Measurements from ENCODE around the gene SUCLG2. TPM values are rescaled to one million over a fixed set of nuclear protein-coding genes. Genes with fewer than 3 reads are reported as not detected.

SUCLG2 gene
- total RNA-seq, 1 experiment from 2014 or later, result 38.5 TPM

- Histone ChIP-seq H2BK120ac (ENCODE audit: low read depth, low read length, poor library complexity, severe bottlenecking) (no peak overlapping the region), H3K9me3 (ENCODE audit: control insufficient read depth, low read depth, low read length) (no peaks in the 10 kb centered on the region), H2AFZ (ENCODE audit: low read length) (no peak overlapping the region), H3K27me3 (ENCODE audit: insufficient read depth, low read length) (no peaks in the 10 kb centered on the region), H3K4me2 (ENCODE audit: insufficient read depth, insufficient read length, low read length) (no peak overlapping the region), H2BK15ac (ENCODE audit: low read depth, low read length) (no peak overlapping the region), H3K14ac (ENCODE audit: insufficient read depth, low read length) (no peak overlapping the region), H3K27ac (ENCODE audit: insufficient read length, low read depth, low read length) (no peak overlapping the region), H3K4me1 (ENCODE audit: insufficient read depth, low read length) (no peaks in the 10 kb centered on the region), H2BK12ac (ENCODE audit: insufficient read length, low read depth, low read length) (no peak overlapping the region), H3K56ac (ENCODE audit: insufficient read length, low read depth, low read length) (no peak overlapping the region), H2AK5ac (ENCODE audit: insufficient read length, low read length) (no peak overlapping the region), H3K79me1 (ENCODE audit: insufficient read depth, low read depth, low read length, poor library complexity, severe bottlenecking) (no peaks in the 10 kb centered on the region), H3K79me2 (ENCODE audit: insufficient read depth, low read length) (no peaks in the 10 kb centered on the region), H2BK20ac (ENCODE audit: low read depth, low read length, poor library complexity, severe bottlenecking) (no peak overlapping the region), H3K4ac (ENCODE audit: low read depth, low read length) (no peak overlapping the region), H4K5ac (ENCODE audit: insufficient read length, low read depth, low read length) (no peak overlapping the region), H4K8ac (replicated peaks; ENCODE audit: insufficient read length, low read depth, low read length) (no peak overlapping the region), H4K91ac (ENCODE audit: insufficient read length, low read depth, low read length) (no peak overlapping the region), H2BK5ac (ENCODE audit: insufficient read length, low read length) (no peak overlapping the region), H4K20me1 (ENCODE audit: control insufficient read depth, insufficient read depth, insufficient read length) (no peaks in the 10 kb centered on the region), H3K23ac (ENCODE audit: insufficient read length, low read depth, low read length) (no peak overlapping the region), H3K18ac (ENCODE audit: insufficient read length, low read depth, low read length) (no peak overlapping the region), H3K23me2 (ENCODE audit: insufficient read length, low read depth, low read length, poor library complexity, severe bottlenecking) (no peaks in the 10 kb centered on the region), H3K9ac (ENCODE audit: extremely low read depth, insufficient read length, low read length) (no peak overlapping the region), H3T11ph (ENCODE audit: low read length) (no peak overlapping the region)
- no CpG with 5 or more reads among the region's 10 CpGs for WGBS (ENCODE audit: extremely low coverage, insufficient read length, low lambda C conversion rate)
- Mint-ChIP-seq H3K36me3 (ENCODE audit: insufficient read depth in 1 of 3, low read depth in 3 of 3) (peaks cover 0 to 3% (median 0%) of the 10 kb centered on the region in 3 experiments; a peak in 2 of 7 replicates), H3K4me3 (peak overlapping the region in 1 of 2 experiments; percentile 22; a peak in 1 of 5 replicates), H3K9me3 (no peaks in the 10 kb centered on the region), H3K4me1 (peaks cover 12 to 18% of the 10 kb centered on the region in 2 experiments; a peak in 3 of 4 replicates), H3K27me3 (ENCODE audit: low read depth) (no peaks in the 10 kb centered on the region), H3K27ac (no peak overlapping the region; a peak in 1 of 7 replicates)
- TF ChIP-seq CTCF (conservative IDR thresholded peaks at IDR 0.05), result peak; percentile 89
- DNase-seq, result peak; percentile 77
These were observed 269.5 kb downstream of the SUCLG2 start for GRCh38 chr3:67384760-67385397.

All from H9 (cell line).